Trophoblast cell (in vitro differentiated cells and primary cell): Measurements from ENCODE around the gene KREMEN1.

ENCODE experiments used
- DNase-seq, 2 donors: peaks; one replicate each; pipeline ENCODE4 v3.0.0-alpha.2; 2016
- H2AFZ ChIP-seq: 2 replicates; pipeline ENCODE4 v1.6.1; 2013; ENCODE audit warnings: low read length, moderate library complexity, mild to moderate bottlenecking; ENCODE audit not compliant: insufficient read depth, poor library complexity
- H2AK5ac ChIP-seq: 2 replicates; pipeline ENCODE4 v1.6.1; 2013; ENCODE audit warnings: mild to moderate bottlenecking, low read length
- H2BK120ac ChIP-seq: 2 replicates; pipeline ENCODE4 v1.6.1; 2013; ENCODE audit warnings: low read length, mild to moderate bottlenecking, moderate library complexity; ENCODE audit not compliant: insufficient read depth, poor library complexity
- H2BK12ac ChIP-seq: 2 replicates; pipeline ENCODE4 v1.6.1; 2013; ENCODE audit warnings: mild to moderate bottlenecking, low read length, moderate library complexity
- H2BK5ac ChIP-seq: 2 replicates; pipeline ENCODE4 v1.6.1; 2013; ENCODE audit warnings: low read length, low read depth, moderate library complexity, mild to moderate bottlenecking; ENCODE audit not compliant: poor library complexity
- H3K14ac ChIP-seq: 2 replicates; pipeline ENCODE4 v1.6.1; 2013; ENCODE audit warnings: mild to moderate bottlenecking, low read length
- H3K18ac ChIP-seq: 2 replicates; pipeline ENCODE4 v1.6.1; 2013; ENCODE audit warnings: mild to moderate bottlenecking, low read length
- H3K23ac ChIP-seq: 2 replicates; pipeline ENCODE4 v1.6.1; 2013; ENCODE audit warnings: low read length
- H3K27ac ChIP-seq: 2 replicates; pipeline ENCODE4 v1.5.1; 2013; ENCODE audit warnings: low read depth, mild to moderate bottlenecking, inconsistent platforms, low read length, moderate library complexity
- H3K27me3 ChIP-seq: 2 replicates; pipeline ENCODE4 v1.6.1; 2013; ENCODE audit warnings: inconsistent platforms, mild to moderate bottlenecking, low read length, moderate library complexity; ENCODE audit not compliant: insufficient read depth
- H3K36me3 ChIP-seq, 2 experiments: 1 replicate in 1 of 2; 2 replicates in 1 of 2; pipeline ENCODE4 v1.6.1; 2013; ENCODE audit warnings: low read length in 2 of 2, mild to moderate bottlenecking in 2 of 2, moderate library complexity in 1 of 2; ENCODE audit not compliant: insufficient read depth in 2 of 2, control insufficient read depth in 1 of 2
- H3K4ac ChIP-seq: 2 replicates; pipeline ENCODE4 v1.6.1; 2013; ENCODE audit warnings: low read depth, mild to moderate bottlenecking, low read length, moderate library complexity
- H3K4me1 ChIP-seq, 2 experiments: 1 replicate in 1 of 2; 2 replicates in 1 of 2; pipeline ENCODE4 v1.6.1; 2013; ENCODE audit warnings: low read length in 2 of 2, mild to moderate bottlenecking in 2 of 2, moderate library complexity in 1 of 2; ENCODE audit not compliant: insufficient read depth in 2 of 2, control insufficient read depth in 1 of 2
- H3K4me2 ChIP-seq: 2 replicates; pipeline ENCODE4 v1.6.1; 2013; ENCODE audit warnings: inconsistent platforms, mild to moderate bottlenecking, low read length, moderate library complexity
- H3K4me3 ChIP-seq: 2 replicates; pipeline ENCODE4 v1.5.1; 2013; ENCODE audit warnings: mild to moderate bottlenecking, low read depth, low read length, inconsistent platforms
- H3K79me1 ChIP-seq: one replicate; pipeline ENCODE4 v1.6.1; 2013; ENCODE audit warnings: low read length
- H3K79me2 ChIP-seq: 2 replicates; pipeline ENCODE4 v1.6.1; 2013; ENCODE audit warnings: low read length, mild to moderate bottlenecking; ENCODE audit not compliant: control insufficient read depth, insufficient read depth, poor library complexity
- H3K9ac ChIP-seq: 2 replicates; pipeline ENCODE4 v1.6.1; 2013; ENCODE audit warnings: mild to moderate bottlenecking, low read length
- H3K9me3 ChIP-seq: 2 replicates; pipeline ENCODE4 v1.6.1; 2013; ENCODE audit warnings: low read depth, mild to moderate bottlenecking, control low read depth, inconsistent platforms, low read length; ENCODE audit not compliant: insufficient read depth
- H4K12ac ChIP-seq: 2 replicates; pipeline ENCODE4 v1.6.1; 2013; ENCODE audit warnings: low read depth, mild to moderate bottlenecking, low read length, moderate library complexity
- H4K8ac ChIP-seq: 2 replicates; pipeline ENCODE4 v1.6.1; 2013; ENCODE audit warnings: low read depth, mild to moderate bottlenecking, low read length, moderate library complexity
- H4K91ac ChIP-seq: one replicate; pipeline ENCODE4 v1.6.1; 2013; ENCODE audit warnings: low read depth, mild to moderate bottlenecking, low read length, moderate library complexity
- whole genome bisulfite sequencing: extraction: QIAGEN DNeasy Blood & Tissue Kit; methylation state at CpG from one replicate; pipeline ENCODE4 v1.1.7; 2013; ENCODE audit warnings: missing lambda C conversion rate; ENCODE audit not compliant: insufficient read length, insufficient coverage; ENCODE audit errors: extremely low coverage; 5-methylcytosine and 5-hydroxymethylcytosine counted together

Gene KREMEN1

GRCh38 chr22:29215012-29215860, 142.4 kb downstream of the KREMEN1 start:
- no CpG with 5 or more reads among the region's 14 CpGs for WGBS
- no peak for DNase-seq
- Histone ChIP-seq H3K18ac (no peak overlapping the region), H3K4me3 (no peak overlapping the region), H2BK5ac (no peak overlapping the region), H4K12ac (no peak overlapping the region), H3K79me2 (no peaks in the 10 kb centered on the region), H4K8ac (no peak overlapping the region), H3K4me1 (no peaks in the 10 kb centered on the region), H3K4me2 (no peak overlapping the region), H2BK12ac (no peak overlapping the region), H3K23ac (no peak overlapping the region), H3K9me3 (peaks cover 5% of the 10 kb centered on the region), H3K9ac (no peak overlapping the region), H3K14ac (no peak overlapping the region), H3K79me1 (no peaks in the 10 kb centered on the region), H3K4ac (no peak overlapping the region), H2AK5ac (no peak overlapping the region), H4K91ac (no peak overlapping the region), H2BK120ac (no peak overlapping the region), H2AFZ (no peak overlapping the region), H3K27me3 (no peaks in the 10 kb centered on the region), H3K27ac (no peak overlapping the region), H3K36me3 (no peaks in the 10 kb centered on the region)

- Histone ChIP-seq H4K12ac (no peak overlapping the region), H3K4me3 (no peak overlapping the region), H2BK120ac (no peak overlapping the region), H3K27ac (no peak overlapping the region), H3K18ac (no peak overlapping the region), H3K23ac (no peak overlapping the region), H3K36me3 (no peaks in the 10 kb centered on the region), H3K27me3 (no peaks in the 10 kb centered on the region), H3K9ac (no peak overlapping the region), H3K14ac (no peak overlapping the region), H4K91ac (no peak overlapping the region), H3K4ac (no peak overlapping the region), H2BK5ac (no peak overlapping the region), H3K9me3 (peaks cover 2% of the 10 kb centered on the region), H2AK5ac (no peak overlapping the region), H2BK12ac (no peak overlapping the region), H3K4me2 (no peak overlapping the region), H3K79me1 (no peaks in the 10 kb centered on the region), H2AFZ (no peak overlapping the region), H4K8ac (no peak overlapping the region), H3K79me2 (no peaks in the 10 kb centered on the region), H3K4me1 (no peaks in the 10 kb centered on the region)
- DNase-seq: no peak
- no CpG with 5 or more reads among the region's 14 CpGs for WGBS
These were observed 143.4 kb downstream of the KREMEN1 start for GRCh38 chr22:29216011-29216872.

GRCh38 chr22:29216873-29217666, 144.2 kb downstream of the KREMEN1 start:
- H3K18ac ChIP-seq: no peak overlapping the region
- H3K27ac ChIP-seq: no peak overlapping the region
- no peak overlapping the region for H3K9ac ChIP-seq
- no peak overlapping the region for H4K8ac ChIP-seq
- no peak overlapping the region for H2BK12ac ChIP-seq
- H3K4me3 ChIP-seq: no peak overlapping the region
- no peak overlapping the region for H2AFZ ChIP-seq
- no peak overlapping the region for H3K4me2 ChIP-seq
- no peak overlapping the region for H2BK120ac ChIP-seq
- H3K27me3 ChIP-seq: no peaks in the 10 kb centered on the region
- H4K91ac ChIP-seq: no peak overlapping the region
- H3K36me3 ChIP-seq: no peaks in the 10 kb centered on the region
- H3K79me2 ChIP-seq: no peaks in the 10 kb centered on the region
- no peak overlapping the region for H3K4ac ChIP-seq
- H4K12ac ChIP-seq: no peak overlapping the region
- DNase-seq: peak in 1 of 2 donors; percentile 19
- H2BK5ac ChIP-seq: no peak overlapping the region
- H3K14ac ChIP-seq: no peak overlapping the region
- no peak overlapping the region for H3K23ac ChIP-seq
- no CpG with 5 or more reads among the region's 14 CpGs for WGBS
- H3K4me1 ChIP-seq: no peaks in the 10 kb centered on the region
- H2AK5ac ChIP-seq: no peak overlapping the region
- no peaks in the 10 kb centered on the region for H3K79me1 ChIP-seq
- no peaks in the 10 kb centered on the region for H3K9me3 ChIP-seq
